Tibial nerve (tissue), 3 donors: ENCODE results near the gene KATNIP.

Source experiments
- CTCF ChIP-seq, 5 experiments: fragments of 200-600 bp in 3 of 5; fragments of 450-650 bp in 2 of 5; sonication (generic) in 3 of 5; IDR thresholded peaks; one replicate each; pipeline ENCODE4 v1.5.1; 2016 to 2019; ENCODE audit warnings: antibody characterized with exemption in 5 of 5, mild to moderate bottlenecking in 3 of 5, moderate library complexity in 2 of 5
- POLR2A ChIP-seq, 2 donors: fragments of 450-650 bp; IDR thresholded peaks; one replicate each; pipeline ENCODE4 v1.6.1; 2017; ENCODE audit warnings: antibody characterized with exemption in 2 of 2, mild to moderate bottlenecking in 2 of 2, moderate library complexity in 2 of 2

GRCh38 chr16:27522173-27522707, 27.7 kb upstream of the KATNIP start:
- TF ChIP-seq CTCF (IDR thresholded peaks at IDR 0.05) (no peak), POLR2A (IDR thresholded peaks at IDR 0.05) (no peak)
